Measurements from ENCODE around the gene SERPINA3.

GRCh38 chr14:94671870-94672444 lies 59.8 kb downstream of the SERPINA3 start:
- TF ChIP-seq YY1 (IDR thresholded peaks at IDR 0.05; ENCODE audit: low read depth, low read length) (no peak), GABPA (IDR thresholded peaks at IDR 0.05; ENCODE audit: low read depth) (no peak)

All from GM12878 (cell line).